ENCODE results near the gene ADAM11. TPM values are rescaled to one million over a fixed set of nuclear protein-coding genes. Genes with fewer than 3 reads are reported as not detected.

Gene ADAM11
- total and polyA plus RNA-seq, 9 of the 15 experiments (the other 6 are each of a cell fraction or from before 2014, with no cell fraction given) = 0.01 to 0.31 (median 0.14) TPM; not detected in 2

DNA sequence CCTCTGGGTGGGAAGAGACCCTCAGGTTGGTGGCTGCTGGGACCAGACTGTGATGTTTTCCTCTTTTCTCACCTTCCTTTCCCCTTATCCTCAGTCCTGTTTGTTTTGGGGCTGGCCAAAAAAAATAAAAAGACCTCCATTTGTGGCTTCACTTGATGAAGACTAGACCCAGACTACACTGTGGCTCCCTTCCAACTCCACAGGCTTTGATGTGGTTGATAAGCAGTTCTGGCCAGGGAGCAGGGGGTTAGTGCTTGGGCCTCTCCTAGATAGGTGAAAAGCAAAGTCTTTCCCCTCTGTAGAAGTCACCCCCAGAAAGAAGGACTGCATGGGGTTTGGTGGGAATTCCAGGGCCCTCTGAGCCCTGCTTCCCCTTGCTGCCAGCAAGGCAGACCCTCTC is 11.2 kb upstream of the ADAM11 start:
- H3K4me1 ChIP-seq (replicated peaks in 1 of 2; ENCODE audit: control insufficient read depth in 2 of 2, insufficient read depth in 2 of 2, low read length in 2 of 2) = peaks cover 24 to 29% of the 10 kb centered on the region in 2 experiments
- BruUV-seq (replicated peaks) = no TSS peak
- H3K9me3 ChIP-seq (replicated peaks; ENCODE audit: control insufficient read depth, insufficient read depth, low read depth, low read length) = no peaks in the 10 kb centered on the region
- H3K4me3 ChIP-seq = no peak overlapping the region
- H3K79me2 ChIP-seq (ENCODE audit: control insufficient read depth, insufficient read depth, low read length) = no peaks in the 10 kb centered on the region
- peak; percentile 54 for ATAC-seq
- H3K9ac ChIP-seq (ENCODE audit: insufficient read depth in 1 of 2, low read depth in 2 of 2, low read length in 2 of 2) = peak overlapping the region in 1 of 2 experiments; percentile 78; a peak in 2 of 4 replicates
- H3K27me3 ChIP-seq (ENCODE audit: control insufficient read depth in 2 of 2, insufficient read depth in 2 of 2, low read length in 2 of 2) = no peaks in the 10 kb centered on the region
- H4K20me1 ChIP-seq (replicated peaks; ENCODE audit: control insufficient read depth, insufficient read depth, low read length) = peaks cover 4% of the 10 kb centered on the region; the same call in 1 of the 2 replicates
- H3K27ac ChIP-seq (ENCODE audit: extremely low read depth, low read depth, low read length) = no peak overlapping the region
- in situ Hi-C loops (cut with MboI) (no loop called here), intact Hi-C loops (cut with micrococcal nuclease) (no loop called here)
- no peak overlapping the region for H2AFZ ChIP-seq (ENCODE audit: low read depth, low read length)
- H3K36me3 ChIP-seq (ENCODE audit: control insufficient read depth, insufficient read depth, low read length) = peaks cover 67% of the 10 kb centered on the region; the same call in 2 of the 3 replicates
- H3K9me1 ChIP-seq (ENCODE audit: control insufficient read depth, insufficient read depth, low read length) = peaks cover 3% of the 10 kb centered on the region
- no peak for FAIRE-seq
- TF ChIP-seq, protein P1, sequence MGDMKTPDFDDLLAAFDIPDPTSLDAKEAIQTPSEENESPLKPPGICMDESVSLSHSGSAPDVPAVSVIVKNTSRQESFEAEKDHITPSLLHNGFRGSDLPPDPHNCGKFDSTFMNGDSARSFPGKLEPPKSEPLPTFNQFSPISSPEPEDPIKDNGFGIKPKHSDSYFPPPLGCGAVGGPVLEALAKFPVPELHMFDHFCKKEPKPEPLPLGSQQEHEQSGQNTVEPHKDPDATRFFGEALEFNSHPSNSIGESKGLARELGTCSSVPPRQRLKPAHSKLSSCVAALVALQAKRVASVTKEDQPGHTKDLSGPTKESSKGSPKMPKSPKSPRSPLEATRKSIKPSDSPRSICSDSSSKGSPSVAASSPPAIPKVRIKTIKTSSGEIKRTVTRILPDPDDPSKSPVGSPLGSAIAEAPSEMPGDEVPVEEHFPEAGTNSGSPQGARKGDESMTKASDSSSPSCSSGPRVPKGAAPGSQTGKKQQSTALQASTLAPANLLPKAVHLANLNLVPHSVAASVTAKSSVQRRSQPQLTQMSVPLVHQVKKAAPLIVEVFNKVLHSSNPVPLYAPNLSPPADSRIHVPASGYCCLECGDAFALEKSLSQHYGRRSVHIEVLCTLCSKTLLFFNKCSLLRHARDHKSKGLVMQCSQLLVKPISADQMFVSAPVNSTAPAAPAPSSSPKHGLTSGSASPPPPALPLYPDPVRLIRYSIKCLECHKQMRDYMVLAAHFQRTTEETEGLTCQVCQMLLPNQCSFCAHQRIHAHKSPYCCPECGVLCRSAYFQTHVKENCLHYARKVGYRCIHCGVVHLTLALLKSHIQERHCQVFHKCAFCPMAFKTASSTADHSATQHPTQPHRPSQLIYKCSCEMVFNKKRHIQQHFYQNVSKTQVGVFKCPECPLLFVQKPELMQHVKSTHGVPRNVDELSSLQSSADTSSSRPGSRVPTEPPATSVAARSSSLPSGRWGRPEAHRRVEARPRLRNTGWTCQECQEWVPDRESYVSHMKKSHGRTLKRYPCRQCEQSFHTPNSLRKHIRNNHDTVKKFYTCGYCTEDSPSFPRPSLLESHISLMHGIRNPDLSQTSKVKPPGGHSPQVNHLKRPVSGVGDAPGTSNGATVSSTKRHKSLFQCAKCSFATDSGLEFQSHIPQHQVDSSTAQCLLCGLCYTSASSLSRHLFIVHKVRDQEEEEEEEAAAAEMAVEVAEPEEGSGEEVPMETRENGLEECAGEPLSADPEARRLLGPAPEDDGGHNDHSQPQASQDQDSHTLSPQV (IDR thresholded peaks at IDR 0.05) = no peak
- TF ChIP-seq, protein P2, sequence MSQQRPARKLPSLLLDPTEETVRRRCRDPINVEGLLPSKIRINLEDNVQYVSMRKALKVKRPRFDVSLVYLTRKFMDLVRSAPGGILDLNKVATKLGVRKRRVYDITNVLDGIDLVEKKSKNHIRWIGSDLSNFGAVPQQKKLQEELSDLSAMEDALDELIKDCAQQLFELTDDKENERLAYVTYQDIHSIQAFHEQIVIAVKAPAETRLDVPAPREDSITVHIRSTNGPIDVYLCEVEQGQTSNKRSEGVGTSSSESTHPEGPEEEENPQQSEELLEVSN (IDR thresholded peaks at IDR 0.05; ENCODE audit: borderline replicate concordance in 1 of 2, extremely low read depth in 1 of 2, insufficient read depth in 1 of 2, insufficient read length in 1 of 2, low read depth in 1 of 2, low read length in 1 of 2, poor library complexity in 1 of 2, severe bottlenecking in 1 of 2) = no peak
- peak; percentile 49 for TF ChIP-seq NFIC (IDR thresholded peaks at IDR 0.05)
- peak; percentile 94; the same call in 1 of the 2 replicates for TF ChIP-seq TCF7 (IDR thresholded peaks at IDR 0.05; ENCODE audit: borderline replicate concordance)
- peak; percentile 65 for TF ChIP-seq LEF1 (IDR thresholded peaks at IDR 0.05)
- no peak for TF ChIP-seq CHCHD3 (CRISPR knock-in tag; IDR thresholded peaks at IDR 0.05)
- ChIA-PET CTCF (ENCODE audit: low intra/inter-chr PET ratio) (no interaction called here), POLR2A (no interaction called here)
- DNase-seq (ENCODE audit: extremely low read depth in 1 of 4, low spot score in 3 of 4) = peak in 2 of 4 experiments; percentile 42 to 58
- no peak overlapping the region for H3K4me2 ChIP-seq (ENCODE audit: insufficient read depth, low read length)
